A673 (cell line): ENCODE data around the gene ABI3BP. TPM values are rescaled to one million over a fixed set of nuclear protein-coding genes. Genes with fewer than 3 reads are reported as not detected.

Experiments used
- BruUV-seq: library from RNA; stranded (reverse); fragments of 400-500 nt; replicated peaks from 2 replicates; lab custom pipeline; 2021; lab: Mats Ljungman, UMichigan
- CTCF ChIA-PET: fragments of 300-600 bp; sonication (Branson Sonifier 250); formaldehyde crosslinking; loops from one replicate; lab custom pipeline; 2022; ENCODE audit warnings: antibody characterized with exemption; lab: Charles Lee
- POLR2A ChIA-PET: fragments of 300-600 bp; sonication (Branson Sonifier 250); formaldehyde crosslinking; loops from one replicate; lab custom pipeline; 2022; ENCODE audit warnings: antibody characterized with exemption; ENCODE audit not compliant: low non-redundant PET; lab: Charles Lee
- DNase-seq: peaks from one replicate; pipeline ENCODE4 v3.0.0-alpha.2; 2015; ENCODE audit warnings: low spot score
- H3K27ac ChIP-seq: fragments of 200-600 bp; sonication (generic); 2 replicates; pipeline ENCODE4 v1.5.1; 2016; ENCODE audit warnings: mixed run types, low read depth, mild to moderate bottlenecking, mixed read lengths, antibody characterized with exemption, low read length; ENCODE audit not compliant: poor library complexity, severe bottlenecking
- H3K27me3 ChIP-seq: fragments of 200-600 bp; sonication (generic); replicated peaks from 2 replicates; pipeline ENCODE4 v1.6.1; 2017; ENCODE audit warnings: mixed run types, low read depth, mild to moderate bottlenecking, mixed read lengths, antibody characterized with exemption, low read length; ENCODE audit not compliant: insufficient read depth, poor library complexity
- H3K36me3 ChIP-seq: fragments of 200-600 bp; sonication (generic); 2 replicates; pipeline ENCODE4 v1.6.1; 2016; ENCODE audit warnings: mixed run types, mild to moderate bottlenecking, mixed read lengths, antibody characterized with exemption, low read length; ENCODE audit not compliant: insufficient read depth, poor library complexity, severe bottlenecking
- H3K4me1 ChIP-seq: fragments of 200-600 bp; sonication (generic); 2 replicates; pipeline ENCODE4 v1.6.1; 2017; ENCODE audit warnings: mixed run types, mild to moderate bottlenecking, mixed read lengths, antibody characterized with exemption, low read length; ENCODE audit not compliant: insufficient read depth, poor library complexity, severe bottlenecking
- H3K4me3 ChIP-seq: fragments of 200-600 bp; sonication (generic); 2 replicates; pipeline ENCODE4 v1.5.1; 2016; ENCODE audit warnings: low read depth, mixed run types, mild to moderate bottlenecking, mixed read lengths, low read length; ENCODE audit not compliant: poor library complexity, severe bottlenecking
- H3K9me3 ChIP-seq: fragments of 200-600 bp; sonication (generic); 2 replicates; pipeline ENCODE4 v1.6.1; 2016; ENCODE audit warnings: mixed run types, low read depth, mild to moderate bottlenecking, mixed read lengths, antibody characterized with exemption, low read length; ENCODE audit not compliant: poor library complexity, severe bottlenecking
- EZH2 ChIP-seq: fragments of 200-600 bp; sonication (generic); IDR thresholded peaks from 2 replicates; pipeline ENCODE4 v1.6.1; 2017; ENCODE audit warnings: borderline replicate concordance, low read depth, mild to moderate bottlenecking, mixed read lengths, antibody characterized with exemption, low read length; ENCODE audit not compliant: poor library complexity, severe bottlenecking
- intact Hi-C: fragments of 100-400 bp; cut with micrococcal nuclease; formaldehyde crosslinking; loops from one replicate; pipeline ENCODE4 v1.10.0; 2022; ENCODE audit not compliant: unreplicated experiment
- total RNA-seq: library from RNA; stranded (reverse); gene quantifications from 2 replicates; pipeline ENCODE4 v1.2.3, GENCODE V29; 2021
- TF ChIP-seq, protein P1 (sequence below): fragments of 300-800, 200-600 bp; sonication (generic); conservative IDR thresholded peaks from 2 replicates; pipeline ENCODE4 v1.5.1; 2017; ENCODE audit warnings: low read depth, mild to moderate bottlenecking, antibody characterized with exemption, low read length, moderate library complexity, mixed read lengths

The ABI3BP gene
- total RNA-seq, 1 experiment from 2014 or later: 5.2 TPM

DNA sequence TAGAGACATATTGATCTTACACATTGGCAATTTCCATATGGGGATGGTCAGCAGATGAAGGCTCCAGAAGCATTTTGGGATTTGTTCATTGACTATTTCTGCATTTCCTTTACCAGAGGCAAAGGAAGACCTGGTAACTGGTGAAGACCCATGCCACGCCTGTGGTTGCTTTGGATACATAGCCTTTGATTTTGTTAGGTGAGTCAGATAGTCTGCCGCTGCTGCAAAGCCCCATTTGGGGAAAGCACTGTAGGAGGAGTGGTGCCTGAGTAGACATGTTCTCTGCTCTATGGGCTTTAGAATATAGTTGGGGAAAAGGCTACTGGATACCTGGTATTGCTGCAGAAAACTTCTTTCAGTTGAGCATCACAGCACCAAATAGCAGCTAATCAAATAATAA, 227.2 kb downstream of the ABI3BP start:
- Histone ChIP-seq H3K4me1 (no peaks in the 10 kb centered on the region), H3K27ac (no peak overlapping the region), H3K9me3 (no peaks in the 10 kb centered on the region), H3K27me3 (no peaks in the 10 kb centered on the region), H3K36me3 (no peaks in the 10 kb centered on the region), H3K4me3 (no peak overlapping the region)
- TF ChIP-seq EZH2: no peak
- no peak for DNase-seq
- BruUV-seq: no TSS peak
- CTCF ChIA-PET: no interaction called here
- POLR2A ChIA-PET: no interaction called here
- intact Hi-C loops: no loop called here

DNA sequence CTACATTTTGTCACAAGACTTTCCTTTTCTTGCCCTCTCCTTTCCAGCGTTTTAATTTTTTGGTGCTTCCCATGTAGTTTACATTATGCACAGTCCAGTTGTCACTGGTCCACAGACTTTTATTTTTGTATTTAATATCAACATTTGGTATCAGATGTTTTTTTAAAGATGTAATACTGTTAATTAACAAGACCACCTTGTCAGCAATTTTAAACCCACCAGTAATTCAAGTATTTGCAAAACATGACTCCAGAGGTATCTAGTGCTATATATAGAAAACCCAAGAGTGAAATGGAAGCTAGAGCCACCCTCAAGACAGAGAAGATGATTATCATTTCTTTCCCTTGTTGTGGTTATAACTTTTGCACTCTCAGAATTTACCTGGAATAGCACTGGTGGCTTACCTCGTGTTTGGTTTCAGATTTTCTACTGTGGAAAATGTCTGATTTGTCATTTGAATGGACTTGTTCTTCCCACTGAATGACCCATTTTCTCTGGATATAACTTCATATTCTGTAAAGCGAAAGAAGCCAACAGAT, 227.7 kb downstream of the ABI3BP start:
- POLR2A ChIA-PET: no interaction called here
- no peaks in the 10 kb centered on the region for H3K9me3 ChIP-seq
- H3K27me3 ChIP-seq: no peaks in the 10 kb centered on the region
- intact Hi-C loops: no loop called here
- no TSS peak for BruUV-seq
- TF ChIP-seq, protein P1, sequence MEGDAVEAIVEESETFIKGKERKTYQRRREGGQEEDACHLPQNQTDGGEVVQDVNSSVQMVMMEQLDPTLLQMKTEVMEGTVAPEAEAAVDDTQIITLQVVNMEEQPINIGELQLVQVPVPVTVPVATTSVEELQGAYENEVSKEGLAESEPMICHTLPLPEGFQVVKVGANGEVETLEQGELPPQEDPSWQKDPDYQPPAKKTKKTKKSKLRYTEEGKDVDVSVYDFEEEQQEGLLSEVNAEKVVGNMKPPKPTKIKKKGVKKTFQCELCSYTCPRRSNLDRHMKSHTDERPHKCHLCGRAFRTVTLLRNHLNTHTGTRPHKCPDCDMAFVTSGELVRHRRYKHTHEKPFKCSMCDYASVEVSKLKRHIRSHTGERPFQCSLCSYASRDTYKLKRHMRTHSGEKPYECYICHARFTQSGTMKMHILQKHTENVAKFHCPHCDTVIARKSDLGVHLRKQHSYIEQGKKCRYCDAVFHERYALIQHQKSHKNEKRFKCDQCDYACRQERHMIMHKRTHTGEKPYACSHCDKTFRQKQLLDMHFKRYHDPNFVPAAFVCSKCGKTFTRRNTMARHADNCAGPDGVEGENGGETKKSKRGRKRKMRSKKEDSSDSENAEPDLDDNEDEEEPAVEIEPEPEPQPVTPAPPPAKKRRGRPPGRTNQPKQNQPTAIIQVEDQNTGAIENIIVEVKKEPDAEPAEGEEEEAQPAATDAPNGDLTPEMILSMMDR: no peak
- no peak for TF ChIP-seq EZH2
- CTCF ChIA-PET: no interaction called here
- no peak for DNase-seq
- H3K4me1 ChIP-seq: no peaks in the 10 kb centered on the region
- no peak overlapping the region for H3K4me3 ChIP-seq
- no peaks in the 10 kb centered on the region for H3K36me3 ChIP-seq
- H3K27ac ChIP-seq: no peak overlapping the region

DNA sequence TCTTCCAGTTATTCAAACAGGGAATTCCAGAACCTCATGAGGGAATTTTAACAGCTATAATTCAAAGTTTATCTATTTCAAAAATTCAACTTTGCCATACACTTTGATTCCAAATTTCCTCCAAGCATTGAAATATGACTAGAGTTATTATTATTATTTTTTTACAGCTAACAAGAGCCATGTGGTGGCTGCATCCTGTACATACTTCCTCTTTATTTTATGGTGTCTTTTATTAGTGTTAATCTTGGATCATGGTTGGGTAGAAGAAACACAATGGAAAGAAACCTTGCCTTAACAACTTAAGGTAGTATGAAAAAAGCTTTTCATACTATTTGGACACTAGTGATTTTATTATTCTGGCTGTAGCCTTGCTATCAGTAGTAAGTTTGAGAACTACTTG, 231.3 kb downstream of the ABI3BP start:
- no TSS peak for BruUV-seq
- H3K9me3 ChIP-seq: no peaks in the 10 kb centered on the region
- ChIA-PET CTCF (no interaction called here), POLR2A (no interaction called here)
- no peaks in the 10 kb centered on the region for H3K27me3 ChIP-seq
- intact Hi-C loops: no loop called here
- TF ChIP-seq EZH2: no peak
- TF ChIP-seq, protein P1: no peak
- no peaks in the 10 kb centered on the region for H3K4me1 ChIP-seq
- no peak overlapping the region for H3K27ac ChIP-seq
- no peak for DNase-seq
- H3K4me3 ChIP-seq: no peak overlapping the region
- no peaks in the 10 kb centered on the region for H3K36me3 ChIP-seq
